SK-N-SH (cell line): Measurements from ENCODE around the gene MET.

ENCODE experiments used
- ELF1 ChIP-seq: IDR thresholded peaks from 2 replicates; pipeline ENCODE4 v1.4.0; 2012
- EP300 ChIP-seq, 2 experiments: IDR thresholded peaks; 2 replicates each; pipeline versions ENCODE4 v1.4.0 to v1.6.1; 2012; ENCODE audit warnings: borderline replicate concordance in 1 of 2, low read depth in 1 of 2, low read length in 1 of 2
- POLR2AphosphoS5 ChIP-seq: IDR thresholded peaks from 2 replicates; pipeline ENCODE4 v1.6.1; 2012; ENCODE audit warnings: low read depth, low read length
- RCOR1 ChIP-seq: fragments of 150-350 bp; IDR thresholded peaks from 2 replicates; pipeline ENCODE4 v1.6.1; 2017; ENCODE audit warnings: antibody characterized with exemption, low read length
- RFX5 ChIP-seq: IDR thresholded peaks from 2 replicates; pipeline ENCODE4 v1.6.1; 2012; ENCODE audit warnings: mild to moderate bottlenecking, improper control_type of control experiment, low read length
- TF ChIP-seq, protein P1 (sequence below): IDR thresholded peaks from 2 replicates; pipeline ENCODE4 v1.4.0; 2012; ENCODE audit warnings: low read depth
- TF ChIP-seq, protein P2 (sequence below): fragments of 200-600 bp; sonication (generic); IDR thresholded peaks from 2 replicates; pipeline ENCODE4 v1.6.1; 2017; ENCODE audit warnings: antibody characterized with exemption, mild to moderate bottlenecking, moderate library complexity
- TF ChIP-seq, protein P3 (sequence below): fragments of 150-350 bp; IDR thresholded peaks from 2 replicates; pipeline ENCODE4 v1.6.1; 2017; ENCODE audit warnings: antibody characterized with exemption, low read length, low read depth, borderline replicate concordance
- TF ChIP-seq, protein P4 (sequence below): IDR thresholded peaks from 2 replicates; pipeline ENCODE4 v1.6.1; 2012; ENCODE audit warnings: mild to moderate bottlenecking, low read depth, low read length, moderate library complexity

DNA sequence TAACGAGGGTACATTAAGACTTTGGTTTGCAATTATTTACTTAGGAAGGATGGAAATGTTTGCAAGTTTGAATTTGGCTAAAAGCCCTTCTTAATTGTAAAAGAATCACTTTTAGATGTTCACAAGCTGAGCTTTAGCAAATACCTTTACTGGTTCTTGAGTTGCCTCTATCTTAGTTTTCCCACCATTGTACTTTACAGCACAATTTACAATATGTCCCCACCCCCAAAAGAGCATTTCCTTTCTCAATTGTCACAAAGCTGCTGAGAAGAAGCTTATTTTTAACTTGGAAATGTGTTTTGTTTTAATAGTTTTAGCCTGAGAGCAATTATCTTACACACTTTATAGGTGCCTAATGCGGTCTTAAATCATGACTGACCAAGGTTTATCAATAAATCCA is 81.1 kb downstream of the MET start:
- TF ChIP-seq, protein P1, sequence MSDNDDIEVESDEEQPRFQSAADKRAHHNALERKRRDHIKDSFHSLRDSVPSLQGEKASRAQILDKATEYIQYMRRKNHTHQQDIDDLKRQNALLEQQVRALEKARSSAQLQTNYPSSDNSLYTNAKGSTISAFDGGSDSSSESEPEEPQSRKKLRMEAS: no peak
- TF ChIP-seq, protein P2, sequence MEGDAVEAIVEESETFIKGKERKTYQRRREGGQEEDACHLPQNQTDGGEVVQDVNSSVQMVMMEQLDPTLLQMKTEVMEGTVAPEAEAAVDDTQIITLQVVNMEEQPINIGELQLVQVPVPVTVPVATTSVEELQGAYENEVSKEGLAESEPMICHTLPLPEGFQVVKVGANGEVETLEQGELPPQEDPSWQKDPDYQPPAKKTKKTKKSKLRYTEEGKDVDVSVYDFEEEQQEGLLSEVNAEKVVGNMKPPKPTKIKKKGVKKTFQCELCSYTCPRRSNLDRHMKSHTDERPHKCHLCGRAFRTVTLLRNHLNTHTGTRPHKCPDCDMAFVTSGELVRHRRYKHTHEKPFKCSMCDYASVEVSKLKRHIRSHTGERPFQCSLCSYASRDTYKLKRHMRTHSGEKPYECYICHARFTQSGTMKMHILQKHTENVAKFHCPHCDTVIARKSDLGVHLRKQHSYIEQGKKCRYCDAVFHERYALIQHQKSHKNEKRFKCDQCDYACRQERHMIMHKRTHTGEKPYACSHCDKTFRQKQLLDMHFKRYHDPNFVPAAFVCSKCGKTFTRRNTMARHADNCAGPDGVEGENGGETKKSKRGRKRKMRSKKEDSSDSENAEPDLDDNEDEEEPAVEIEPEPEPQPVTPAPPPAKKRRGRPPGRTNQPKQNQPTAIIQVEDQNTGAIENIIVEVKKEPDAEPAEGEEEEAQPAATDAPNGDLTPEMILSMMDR: no peak
- TF ChIP-seq, protein P3, sequence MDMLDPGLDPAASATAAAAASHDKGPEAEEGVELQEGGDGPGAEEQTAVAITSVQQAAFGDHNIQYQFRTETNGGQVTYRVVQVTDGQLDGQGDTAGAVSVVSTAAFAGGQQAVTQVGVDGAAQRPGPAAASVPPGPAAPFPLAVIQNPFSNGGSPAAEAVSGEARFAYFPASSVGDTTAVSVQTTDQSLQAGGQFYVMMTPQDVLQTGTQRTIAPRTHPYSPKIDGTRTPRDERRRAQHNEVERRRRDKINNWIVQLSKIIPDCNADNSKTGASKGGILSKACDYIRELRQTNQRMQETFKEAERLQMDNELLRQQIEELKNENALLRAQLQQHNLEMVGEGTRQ: no peak
- TF ChIP-seq POLR2AphosphoS5: no peak
- no peak for TF ChIP-seq EP300 (IDR thresholded peaks at IDR 0.05; ENCODE audit: borderline replicate concordance in 1 of 2, low read depth in 1 of 2, low read length in 1 of 2)
- no peak for TF ChIP-seq ELF1
- TF ChIP-seq, protein P4, sequence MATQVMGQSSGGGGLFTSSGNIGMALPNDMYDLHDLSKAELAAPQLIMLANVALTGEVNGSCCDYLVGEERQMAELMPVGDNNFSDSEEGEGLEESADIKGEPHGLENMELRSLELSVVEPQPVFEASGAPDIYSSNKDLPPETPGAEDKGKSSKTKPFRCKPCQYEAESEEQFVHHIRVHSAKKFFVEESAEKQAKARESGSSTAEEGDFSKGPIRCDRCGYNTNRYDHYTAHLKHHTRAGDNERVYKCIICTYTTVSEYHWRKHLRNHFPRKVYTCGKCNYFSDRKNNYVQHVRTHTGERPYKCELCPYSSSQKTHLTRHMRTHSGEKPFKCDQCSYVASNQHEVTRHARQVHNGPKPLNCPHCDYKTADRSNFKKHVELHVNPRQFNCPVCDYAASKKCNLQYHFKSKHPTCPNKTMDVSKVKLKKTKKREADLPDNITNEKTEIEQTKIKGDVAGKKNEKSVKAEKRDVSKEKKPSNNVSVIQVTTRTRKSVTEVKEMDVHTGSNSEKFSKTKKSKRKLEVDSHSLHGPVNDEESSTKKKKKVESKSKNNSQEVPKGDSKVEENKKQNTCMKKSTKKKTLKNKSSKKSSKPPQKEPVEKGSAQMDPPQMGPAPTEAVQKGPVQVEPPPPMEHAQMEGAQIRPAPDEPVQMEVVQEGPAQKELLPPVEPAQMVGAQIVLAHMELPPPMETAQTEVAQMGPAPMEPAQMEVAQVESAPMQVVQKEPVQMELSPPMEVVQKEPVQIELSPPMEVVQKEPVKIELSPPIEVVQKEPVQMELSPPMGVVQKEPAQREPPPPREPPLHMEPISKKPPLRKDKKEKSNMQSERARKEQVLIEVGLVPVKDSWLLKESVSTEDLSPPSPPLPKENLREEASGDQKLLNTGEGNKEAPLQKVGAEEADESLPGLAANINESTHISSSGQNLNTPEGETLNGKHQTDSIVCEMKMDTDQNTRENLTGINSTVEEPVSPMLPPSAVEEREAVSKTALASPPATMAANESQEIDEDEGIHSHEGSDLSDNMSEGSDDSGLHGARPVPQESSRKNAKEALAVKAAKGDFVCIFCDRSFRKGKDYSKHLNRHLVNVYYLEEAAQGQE: no peak
- no peak for TF ChIP-seq RFX5
- TF ChIP-seq RCOR1: no peak
